Measurements from ENCODE around the gene PLXNA2. TPM values are rescaled to one million over a fixed set of nuclear protein-coding genes. Genes with fewer than 3 reads are reported as not detected.

PLXNA2 gene
- total and polyA plus RNA-seq, 2 donors (not counting 3 experiments of a cell fraction or from before 2014, with no cell fraction given) = 42.6 to 229 TPM

DNA sequence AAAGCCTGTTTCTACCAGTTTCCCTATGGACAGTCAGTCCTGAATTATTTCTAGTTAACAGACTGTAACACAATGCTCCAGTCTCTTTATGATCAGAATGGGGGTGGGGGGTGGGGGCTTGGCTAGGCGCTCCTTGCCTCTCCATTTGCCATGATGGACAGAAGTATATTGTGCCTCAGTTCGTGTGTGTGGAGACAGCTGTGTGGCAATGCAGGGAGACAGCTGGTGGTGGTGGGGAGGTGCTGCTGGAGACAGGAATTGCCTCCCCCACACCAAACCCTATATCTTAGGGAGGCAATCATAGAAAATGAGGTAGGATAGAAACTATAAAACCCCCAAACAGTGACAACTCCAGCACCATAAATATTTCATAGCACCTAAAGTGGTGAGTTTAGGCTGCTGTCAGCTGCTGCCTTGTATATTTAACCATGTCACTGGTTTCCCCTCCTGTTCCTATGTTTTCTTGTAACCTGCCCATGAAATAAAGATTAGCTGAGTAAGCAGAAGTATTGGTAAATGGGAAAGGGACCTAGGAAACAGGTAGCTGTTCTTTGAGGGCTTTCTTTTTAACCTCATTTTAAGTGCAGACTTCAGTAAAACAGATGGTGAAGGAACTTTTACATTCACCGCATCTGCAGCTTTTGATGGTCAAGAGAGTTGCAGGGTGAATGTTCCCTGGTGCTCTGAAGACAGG is 3.4 kb downstream of the PLXNA2 start:
- DNase-seq (ENCODE audit: low read depth, low spot score) (no peak), FAIRE-seq (no peak)
- TF ChIP-seq GATA2 (IDR thresholded peaks at IDR 0.05; ENCODE audit: insufficient read depth, insufficient read length, low read depth, low read length) (no peak), POLR2A (IDR thresholded peaks at IDR 0.05; ENCODE audit: low read depth, low read length) (no peak), POLR2AphosphoS5 (IDR thresholded peaks at IDR 0.05; ENCODE audit: insufficient read depth, low read depth, low read length) (no peak), FOS (IDR thresholded peaks at IDR 0.05; ENCODE audit: borderline replicate concordance, insufficient read depth, low read length) (no peak)
- Histone ChIP-seq H2AFZ (ENCODE audit: low read depth, low read length) (no peak overlapping the region), H3K27me3 (ENCODE audit: control insufficient read depth in 2 of 2, insufficient read depth in 2 of 2, low read length in 2 of 2) (no peaks in the 10 kb centered on the region), H3K4me1 (ENCODE audit: control insufficient read depth, extremely low read depth, insufficient read depth, low read length) (peaks cover 66% of the 10 kb centered on the region), H3K9me1 (replicated peaks; ENCODE audit: control insufficient read depth, extremely low read depth, insufficient read depth, low read length) (no peaks in the 10 kb centered on the region), H3K4me3 (replicated peaks in 1 of 3; ENCODE audit: insufficient read depth in 1 of 3, low read depth in 1 of 3, low read length in 3 of 3) (peak overlapping the region; percentile 91 to 96 (median 92)), H3K36me3 (ENCODE audit: control insufficient read depth in 2 of 2, extremely low read depth in 1 of 2, insufficient read depth in 2 of 2, low read length in 2 of 2) (peaks cover 0 to 6% of the 10 kb centered on the region in 2 experiments), H3K9ac (replicated peaks; ENCODE audit: extremely low read depth, insufficient read depth, low read length) (peak overlapping the region; percentile 97), H3K9me3 (replicated peaks; ENCODE audit: control insufficient read depth, insufficient read depth, low read length) (no peaks in the 10 kb centered on the region), H3K4me2 (ENCODE audit: insufficient read depth, low read length) (peak overlapping the region; percentile 90), H4K20me1 (replicated peaks; ENCODE audit: control insufficient read depth, extremely low read depth, insufficient read depth, low read length) (no peaks in the 10 kb centered on the region), H3K79me2 (ENCODE audit: control insufficient read depth, insufficient read depth, low read length) (peaks cover 87% of the 10 kb centered on the region), H3K27ac (ENCODE audit: insufficient read depth, low read depth, low read length) (peak overlapping the region; percentile 74)
- ChIA-PET CTCF (interaction anchor here (0.8 to 15.2 kb wide), 15 partner anchors 8 to 247 kb away, joined by 3 to 714 read pairs (median 8); no protein-coding TSS in a partner anchor), POLR2A (interaction anchor here (2.5 kb wide), 1 partner anchor 33 kb away, joined by 8 read pairs; no protein-coding TSS in a partner anchor)
- no TSS peak for BruUV-seq (replicated peaks)
- intact Hi-C loops (cut with micrococcal nuclease) (loop anchor here (5.0 to 10.0 kb wide), 4 partner anchors 209 to 964 kb away; no protein-coding TSS in a partner anchor), dilution Hi-C loops (cut with MboI; ENCODE audit: extremely low pct_ligation_motif_present, low sequenced_read_pairs) (loop anchor here (25.0 kb wide), 1 partner anchor 104 kb away; no protein-coding TSS in a partner anchor)
